ENCODE results near the gene CDH26. TPM values are rescaled to one million over a fixed set of nuclear protein-coding genes. Genes with fewer than 3 reads are reported as not detected.

The CDH26 gene
- 0.43 and 0.50 TPM in 2 replicates for total RNA-seq

- intact Hi-C loops (cut with micrococcal nuclease): no loop called here
These were observed at the start of gene CDH26 for GRCh38 chr20:59958123-59958522. CDH26 (plus strand) TSS chr20:59958423; CDS start chr20:59958727, 304 bp downstream.

- intact Hi-C loops (cut with micrococcal nuclease): no loop called here
These were observed 49.4 kb upstream of the CDH26 start for GRCh38 chr20:59908855-59909254.

- intact Hi-C loops (cut with micrococcal nuclease): no loop called here
These were observed 47.2 kb upstream of the CDH26 start for GRCh38 chr20:59911041-59911440.

GRCh38 chr20:59912609-59913008 lies 45.6 kb upstream of the CDH26 start:
- intact Hi-C loops (cut with micrococcal nuclease): no loop called here

- intact Hi-C loops (cut with micrococcal nuclease): no loop called here
These were observed 37.3 kb upstream of the CDH26 start for GRCh38 chr20:59920944-59921343.

- intact Hi-C loops (cut with micrococcal nuclease): no loop called here
These were observed 34.7 kb upstream of the CDH26 start for GRCh38 chr20:59923514-59923913.

- intact Hi-C loops (cut with micrococcal nuclease): no loop called here
These were observed 32.9 kb upstream of the CDH26 start for GRCh38 chr20:59925359-59925758.

- intact Hi-C loops (cut with micrococcal nuclease): no loop called here
These were observed 32.3 kb upstream of the CDH26 start for GRCh38 chr20:59925899-59926298.

GRCh38 chr20:59931511-59932312 lies 26.5 kb upstream of the CDH26 start:
- intact Hi-C loops (cut with micrococcal nuclease): no loop called here

- intact Hi-C loops (cut with micrococcal nuclease): no loop called here
These were observed 25.5 kb upstream of the CDH26 start for GRCh38 chr20:59932616-59933295.

GRCh38 chr20:59933296-59933848 lies 24.9 kb upstream of the CDH26 start, which contains the start of gene SYCP2:
SYCP2 (minus strand) TSS chr20:59933637; CDS start chr20:59922413, 11,224 bp downstream.
- intact Hi-C loops (cut with micrococcal nuclease): no loop called here

GRCh38 chr20:59933849-59934585 lies 24.2 kb upstream of the CDH26 start:
- intact Hi-C loops (cut with micrococcal nuclease): no loop called here

GRCh38 chr20:59935457-59936185 lies 22.6 kb upstream of the CDH26 start:
- intact Hi-C loops (cut with micrococcal nuclease): no loop called here

- intact Hi-C loops (cut with micrococcal nuclease): no loop called here
These were observed 21.8 kb upstream of the CDH26 start for GRCh38 chr20:59936409-59936808.

GRCh38 chr20:59937150-59937549 lies 21.1 kb upstream of the CDH26 start:
- intact Hi-C loops (cut with micrococcal nuclease): no loop called here

GRCh38 chr20:59938221-59938620 lies 20.0 kb upstream of the CDH26 start:
- intact Hi-C loops (cut with micrococcal nuclease): no loop called here

- intact Hi-C loops (cut with micrococcal nuclease): no loop called here
These were observed 19.5 kb upstream of the CDH26 start for GRCh38 chr20:59938696-59939051.

GRCh38 chr20:59939052-59939878 lies 19.0 kb upstream of the CDH26 start:
- intact Hi-C loops (cut with micrococcal nuclease): no loop called here

- intact Hi-C loops (cut with micrococcal nuclease): loop anchor here (1.0 to 10.0 kb wide), 2 partner anchors 8 to 195 kb away; no protein-coding TSS in a partner anchor
These were observed 18.4 kb upstream of the CDH26 start for GRCh38 chr20:59939879-59940128.
